ENCODE measurements around the gene GALNT3.

DNA sequence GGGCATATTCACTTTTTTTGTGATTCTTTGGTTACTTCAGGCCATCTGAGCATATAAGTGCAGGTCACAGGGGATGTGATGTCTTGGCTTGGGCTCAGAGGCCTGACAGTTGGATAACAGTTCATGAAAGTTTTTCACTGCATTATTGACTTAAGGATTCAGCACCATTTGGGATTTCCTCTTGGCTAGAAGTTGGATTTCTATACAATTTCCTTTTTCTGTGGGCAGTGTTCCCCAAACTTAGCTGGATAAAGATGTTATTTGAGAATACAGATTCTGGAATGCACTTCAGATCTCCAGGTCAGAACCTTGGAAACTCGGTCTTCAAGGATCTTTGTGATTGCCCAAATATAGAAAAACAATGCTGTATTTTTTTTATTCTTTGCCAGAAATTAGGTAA lies 78.0 kb downstream of the GALNT3 start:
- TF ChIP-seq, protein P1, sequence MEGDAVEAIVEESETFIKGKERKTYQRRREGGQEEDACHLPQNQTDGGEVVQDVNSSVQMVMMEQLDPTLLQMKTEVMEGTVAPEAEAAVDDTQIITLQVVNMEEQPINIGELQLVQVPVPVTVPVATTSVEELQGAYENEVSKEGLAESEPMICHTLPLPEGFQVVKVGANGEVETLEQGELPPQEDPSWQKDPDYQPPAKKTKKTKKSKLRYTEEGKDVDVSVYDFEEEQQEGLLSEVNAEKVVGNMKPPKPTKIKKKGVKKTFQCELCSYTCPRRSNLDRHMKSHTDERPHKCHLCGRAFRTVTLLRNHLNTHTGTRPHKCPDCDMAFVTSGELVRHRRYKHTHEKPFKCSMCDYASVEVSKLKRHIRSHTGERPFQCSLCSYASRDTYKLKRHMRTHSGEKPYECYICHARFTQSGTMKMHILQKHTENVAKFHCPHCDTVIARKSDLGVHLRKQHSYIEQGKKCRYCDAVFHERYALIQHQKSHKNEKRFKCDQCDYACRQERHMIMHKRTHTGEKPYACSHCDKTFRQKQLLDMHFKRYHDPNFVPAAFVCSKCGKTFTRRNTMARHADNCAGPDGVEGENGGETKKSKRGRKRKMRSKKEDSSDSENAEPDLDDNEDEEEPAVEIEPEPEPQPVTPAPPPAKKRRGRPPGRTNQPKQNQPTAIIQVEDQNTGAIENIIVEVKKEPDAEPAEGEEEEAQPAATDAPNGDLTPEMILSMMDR (IDR thresholded peaks at IDR 0.05; ENCODE audit: insufficient read depth, low read length, poor library complexity, severe bottlenecking), result no peak
- TF ChIP-seq EZH2phosphoT487 (conservative IDR thresholded peaks at IDR 0.05; ENCODE audit: low read length), result no peak
